HG03045 (cell line): ENCODE data around the gene ADAM22.

ENCODE experiments used
- ATAC-seq: cut with Tn5 transposase; IDR thresholded peaks from one replicate; pipeline ENCODE4 v1.9.1; 2021; ENCODE audit warnings: mild to moderate bottlenecking, moderate library complexity; ENCODE audit not compliant: unreplicated experiment

Gene ADAM22

GRCh38 chr7:88212918-88213317, 278.9 kb downstream of the ADAM22 start:
- no peak for ATAC-seq

GRCh38 chr7:88214456-88214855, 280.4 kb downstream of the ADAM22 start:
- ATAC-seq: no peak

- no peak for ATAC-seq
Observed at GRCh38 chr7:88215295-88215694, 281.2 kb downstream of the ADAM22 start.

- ATAC-seq: no peak
Observed at GRCh38 chr7:88216276-88216675, 282.2 kb downstream of the ADAM22 start.

GRCh38 chr7:88217675-88218428, 283.8 kb downstream of the ADAM22 start:
- peak; percentile 70 for ATAC-seq

- ATAC-seq: no peak
Observed at GRCh38 chr7:88218429-88218745, 284.3 kb downstream of the ADAM22 start.

GRCh38 chr7:88218836-88219605, 285.0 kb downstream of the ADAM22 start:
- peak; percentile 24 for ATAC-seq

GRCh38 chr7:88219781-88220747, 286.0 kb downstream of the ADAM22 start, which contains the start of gene SRI:
Gene SRI, minus strand, starts transcription at chr7:88220038. Its CDS starts 12 bp downstream, at chr7:88220026.
- peak; percentile 84 for ATAC-seq

- no peak for ATAC-seq
Observed at GRCh38 chr7:88223265-88223664, 289.2 kb downstream of the ADAM22 start.

- ATAC-seq: no peak
Observed at GRCh38 chr7:88224601-88225275, 290.7 kb downstream of the ADAM22 start.

- ATAC-seq: no peak
Observed at GRCh38 chr7:88226201-88226600, 292.1 kb downstream of the ADAM22 start.

- ATAC-seq: no peak
Observed at GRCh38 chr7:88226886-88227516, 292.9 kb downstream of the ADAM22 start.

GRCh38 chr7:88229302-88229995, 295.4 kb downstream of the ADAM22 start:
- no peak for ATAC-seq

GRCh38 chr7:88230646-88231045, 296.6 kb downstream of the ADAM22 start:
- ATAC-seq: no peak

GRCh38 chr7:88233828-88234227, 299.8 kb downstream of the ADAM22 start:
- no peak for ATAC-seq

GRCh38 chr7:88239852-88240251, 305.8 kb downstream of the ADAM22 start:
- no peak for ATAC-seq

GRCh38 chr7:88243345-88243909, 309.4 kb downstream of the ADAM22 start:
- ATAC-seq: no peak

- no peak for ATAC-seq
Observed at GRCh38 chr7:88244258-88244657, 310.2 kb downstream of the ADAM22 start.
